ENCODE data around the gene ZNF394. TPM values are rescaled to one million over a fixed set of nuclear protein-coding genes. Genes with fewer than 3 reads are reported as not detected.

Gene ZNF394
- total RNA-seq, 4 donors from 2014 or later: 22.5 to 41.2 (median 23.1) TPM

DNA sequence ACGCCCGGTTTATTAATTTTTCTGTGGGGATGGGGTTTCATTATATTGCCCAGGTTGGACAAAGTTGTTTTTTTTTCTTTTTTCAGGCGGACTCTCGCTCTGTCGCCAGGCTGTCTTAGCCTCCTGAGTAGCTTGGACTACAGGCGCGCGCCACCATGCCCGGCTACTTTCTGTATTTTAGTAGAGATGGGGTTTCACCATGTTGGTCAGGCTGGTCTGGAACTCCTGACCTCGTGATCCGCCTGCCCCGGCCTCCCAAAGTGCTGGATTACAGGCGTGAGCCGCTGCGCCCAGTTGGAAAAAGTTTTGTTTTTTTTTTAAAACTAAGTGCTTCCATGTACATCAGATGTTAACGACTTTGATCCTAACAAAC is 542 bp upstream of the ZNF394 start:
- no peaks in the 10 kb centered on the region for H3K27me3 ChIP-seq
- intact Hi-C loops (cut with DNase I): no loop called here
- no peak for DNase-seq
- H3K4me1 ChIP-seq: peaks cover 24 to 46% (median 28%) of the 10 kb centered on the region in 3 donors
- H3K36me3 ChIP-seq: peaks cover 0 to 32% (median 9%) of the 10 kb centered on the region in 3 donors
- H3K27ac ChIP-seq: peak overlapping the region; percentile 92 to 100 (median 98)
- 45 to 48% methylated on average over 11 to 12 of the region's 16 CpGs for WGBS, 2 donors
- peak overlapping the region; percentile 73 to 86 (median 80) for H3K4me3 ChIP-seq
- H3K9me3 ChIP-seq: peaks cover 0 to under 1% (median 0%) of the 10 kb centered on the region in 3 donors
- TF ChIP-seq POLR2A (IDR thresholded peaks at IDR 0.05) (no peak), CTCF (IDR thresholded peaks at IDR 0.05) (no peak)

GRCh38 chr7:99499371-99499720 is 735 bp downstream of the ZNF394 start:
- Histone ChIP-seq H3K4me3 (peak overlapping the region; percentile 73 to 86 (median 80)), H3K4me1 (peaks cover 20 to 41% (median 26%) of the 10 kb centered on the region in 3 donors), H3K27ac (peak overlapping the region; percentile 92 to 100 (median 98)), H3K9me3 (peaks cover 0 to 14% (median 7%) of the 10 kb centered on the region in 3 donors), H3K36me3 (peaks cover 12 to 44% (median 14%) of the 10 kb centered on the region in 3 donors), H3K27me3 (no peaks in the 10 kb centered on the region)
- 0 to 2% methylated on average over 6 to 14 of the region's 14 CpGs for WGBS, 2 donors
- no peak for DNase-seq
- intact Hi-C loops (cut with DNase I): no loop called here
- no peak for TF ChIP-seq POLR2A (IDR thresholded peaks at IDR 0.05)
- TF ChIP-seq CTCF (IDR thresholded peaks at IDR 0.05): no peak

DNA sequence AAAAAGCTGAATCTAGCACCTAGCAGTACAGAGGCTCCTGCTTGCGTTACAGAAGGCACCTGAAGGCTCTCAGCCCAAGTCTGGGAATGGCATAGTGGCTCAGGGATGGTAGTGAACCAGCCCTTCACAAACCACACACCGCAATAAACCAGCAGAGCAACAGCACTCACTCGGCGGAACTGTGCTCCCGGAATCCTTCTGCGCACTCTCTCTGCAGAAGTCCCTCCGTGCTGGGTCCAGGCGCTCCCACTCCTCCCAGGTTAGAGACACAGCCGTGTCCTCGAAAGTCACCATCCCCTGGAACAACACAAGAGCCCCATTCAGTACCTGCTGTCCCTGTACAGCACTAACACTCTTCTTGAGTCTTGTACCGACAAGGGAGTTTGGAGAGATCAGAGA is 1.5 kb downstream of the ZNF394 start:
- Histone ChIP-seq H3K27ac (peak overlapping the region in 2 of 4 donors; percentile 98 to 100), H3K4me1 (peaks cover 20 to 34% (median 26%) of the 10 kb centered on the region in 3 donors), H3K4me3 (peak overlapping the region; percentile 73 to 86 (median 80)), H3K27me3 (no peaks in the 10 kb centered on the region), H3K9me3 (peaks cover 0 to 22% (median 15%) of the 10 kb centered on the region in 3 donors), H3K36me3 (peaks cover 18 to 52% (median 22%) of the 10 kb centered on the region in 3 donors)
- no peak for DNase-seq
- WGBS, 2 donors: 62 to 69% methylated on average over 11 of the region's 11 CpGs
- intact Hi-C loops (cut with DNase I): no loop called here
- TF ChIP-seq POLR2A (IDR thresholded peaks at IDR 0.05) (no peak), CTCF (IDR thresholded peaks at IDR 0.05) (no peak)

DNA sequence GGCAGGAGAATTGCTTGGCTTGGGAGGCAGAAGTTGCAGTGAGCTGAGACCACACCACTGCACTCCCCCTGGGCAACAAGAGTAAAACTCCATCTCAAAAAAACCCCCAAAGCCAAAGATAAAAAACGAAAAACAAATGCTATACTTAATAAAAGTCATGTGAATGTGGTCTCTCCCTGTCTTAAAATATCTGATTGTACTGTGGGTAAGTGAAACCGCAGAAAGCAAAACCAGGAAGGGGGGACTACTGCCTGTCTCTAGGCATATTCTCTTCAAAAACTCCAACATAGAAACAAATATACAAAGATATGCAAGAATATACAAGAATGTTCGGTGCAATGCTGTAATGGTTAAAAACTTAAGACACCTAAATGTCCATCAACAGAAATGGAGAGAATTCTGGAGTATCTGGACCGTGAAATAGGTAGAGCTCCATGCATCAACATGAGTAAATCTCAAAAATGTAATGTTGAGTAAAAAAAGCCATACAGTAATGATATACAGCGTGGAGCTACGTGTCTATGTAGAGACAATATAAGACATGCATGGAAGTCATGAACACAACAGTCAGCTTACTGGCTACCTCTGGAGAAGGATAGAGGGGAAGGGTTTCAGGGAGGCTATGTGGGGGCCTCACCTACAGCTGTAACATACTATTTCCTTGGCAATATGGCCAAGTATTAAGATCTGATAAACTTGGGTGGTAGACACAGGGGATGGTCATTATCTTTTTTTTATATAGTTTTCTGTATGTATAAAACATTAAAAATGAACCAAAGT is 2.1 kb downstream of the ZNF394 start:
- H3K27me3 ChIP-seq: no peaks in the 10 kb centered on the region
- TF ChIP-seq POLR2A (IDR thresholded peaks at IDR 0.05): no peak
- H3K9me3 ChIP-seq: peaks cover 0 to 28% (median 21%) of the 10 kb centered on the region in 3 donors
- DNase-seq: no peak
- H3K36me3 ChIP-seq: peaks cover 24 to 58% (median 24%) of the 10 kb centered on the region in 3 donors
- H3K4me1 ChIP-seq: peaks cover 20 to 34% (median 26%) of the 10 kb centered on the region in 3 donors
- WGBS, 2 donors: 56 to 63% methylated on average over 6 of the region's 6 CpGs
- H3K4me3 ChIP-seq: peak overlapping the region; percentile 73 to 86 (median 80)
- intact Hi-C loops (cut with DNase I): no loop called here
- peak overlapping the region in 2 of 4 donors; percentile 98 to 100 for H3K27ac ChIP-seq

GRCh38 chr7:99493823-99494222 is 6.3 kb downstream of the ZNF394 start:
- DNase-seq: no peak
- no peaks in the 10 kb centered on the region for H3K27me3 ChIP-seq
- WGBS, 2 donors: 92 to 100% methylated on average over 3 to 6 of the region's 6 CpGs
- no peak for TF ChIP-seq CTCF (IDR thresholded peaks at IDR 0.05)
- TF ChIP-seq POLR2A (IDR thresholded peaks at IDR 0.05): no peak
- peaks cover 0 to 28% (median 21%) of the 10 kb centered on the region in 3 donors for H3K9me3 ChIP-seq
- intact Hi-C loops (cut with DNase I): no loop called here
- H3K4me1 ChIP-seq: peaks cover 16 to 20% (median 16%) of the 10 kb centered on the region in 3 donors
- H3K4me3 ChIP-seq: no peak overlapping the region
- no peak overlapping the region for H3K27ac ChIP-seq
- H3K36me3 ChIP-seq: peaks cover 24 to 84% (median 26%) of the 10 kb centered on the region in 3 donors
